Measurements from ENCODE around the gene DCHS2.

- TF ChIP-seq YY1 (IDR thresholded peaks at IDR 0.05; ENCODE audit: insufficient read depth, insufficient read length) = no peak
- TF ChIP-seq ZNF274 (IDR thresholded peaks at IDR 0.05; ENCODE audit: low read depth, low read length) = no peak
Measured at GRCh38 chr4:154194649-154195048, 296.9 kb downstream of the DCHS2 start.

Measured in NT2/D1 (cell line).